Effector memory CD4-positive, alpha-beta T cell (primary cell): ENCODE data around the gene DNAH17.
"Not testable (repeated sequence)": the region's sequence is repeated elsewhere in the genome, so short reads cannot be mapped to it uniquely, and the experiment has no call there.

Experiments used
- DNase-seq, 3 donors: peaks; one replicate each; pipeline ENCODE4 v3.0.0-alpha.2; 2020
- H3K27ac ChIP-seq: 2 replicates; pipeline ENCODE4 v1.7.0; 2013; ENCODE audit warnings: mild to moderate bottlenecking, low read length, moderate library complexity; ENCODE audit not compliant: insufficient read depth, poor library complexity, severe bottlenecking
- H3K27me3 ChIP-seq: replicated peaks from 2 replicates; pipeline ENCODE4 v1.7.0; 2013; ENCODE audit warnings: mild to moderate bottlenecking, low read length; ENCODE audit not compliant: insufficient read depth, control insufficient read depth, poor library complexity, severe bottlenecking
- H3K36me3 ChIP-seq: 2 replicates; pipeline ENCODE4 v1.7.0; 2013; ENCODE audit warnings: mild to moderate bottlenecking, low read length, moderate library complexity; ENCODE audit not compliant: control insufficient read depth, insufficient read depth
- H3K4me1 ChIP-seq: 2 replicates; pipeline ENCODE4 v1.7.0; 2013; ENCODE audit warnings: low read length, mild to moderate bottlenecking; ENCODE audit not compliant: control insufficient read depth, insufficient read depth, poor library complexity, severe bottlenecking
- H3K4me3 ChIP-seq: 2 replicates; pipeline ENCODE4 v1.7.0; 2013; ENCODE audit warnings: low read length, low read depth, mild to moderate bottlenecking; ENCODE audit not compliant: insufficient read depth, poor library complexity, severe bottlenecking
- H3K9me3 ChIP-seq: 2 replicates; pipeline ENCODE4 v1.7.0; 2013; ENCODE audit warnings: mild to moderate bottlenecking, low read length, moderate library complexity; ENCODE audit not compliant: control insufficient read depth

DNAH17 gene

DNA sequence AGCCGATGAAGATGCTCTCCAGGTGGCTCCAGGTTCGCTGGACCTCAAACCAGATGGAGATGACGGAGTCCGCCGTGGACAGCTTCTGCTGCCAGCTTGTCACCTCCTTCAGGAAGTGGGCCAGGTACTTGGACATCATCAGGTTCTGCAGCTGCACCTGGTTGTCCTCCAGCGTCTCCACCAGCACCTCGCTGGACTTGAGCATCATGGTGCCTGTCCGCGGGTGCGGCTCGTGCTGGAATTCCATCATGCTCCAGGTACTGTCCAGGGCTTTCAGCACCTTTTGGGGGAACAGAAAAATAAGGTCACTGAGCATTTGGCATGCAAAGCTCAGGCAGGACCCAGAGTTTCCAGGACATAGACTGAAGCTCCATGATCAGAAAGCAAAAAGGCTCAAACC, 69.7 kb downstream of the DNAH17 start:
- Histone ChIP-seq H3K36me3 (no peaks in the 10 kb centered on the region), H3K27me3 (no peaks in the 10 kb centered on the region), H3K27ac (no peak overlapping the region), H3K4me3 (no peak overlapping the region), H3K4me1 (no peaks in the 10 kb centered on the region), H3K9me3 (no peaks in the 10 kb centered on the region)
- no peak for DNase-seq

DNA sequence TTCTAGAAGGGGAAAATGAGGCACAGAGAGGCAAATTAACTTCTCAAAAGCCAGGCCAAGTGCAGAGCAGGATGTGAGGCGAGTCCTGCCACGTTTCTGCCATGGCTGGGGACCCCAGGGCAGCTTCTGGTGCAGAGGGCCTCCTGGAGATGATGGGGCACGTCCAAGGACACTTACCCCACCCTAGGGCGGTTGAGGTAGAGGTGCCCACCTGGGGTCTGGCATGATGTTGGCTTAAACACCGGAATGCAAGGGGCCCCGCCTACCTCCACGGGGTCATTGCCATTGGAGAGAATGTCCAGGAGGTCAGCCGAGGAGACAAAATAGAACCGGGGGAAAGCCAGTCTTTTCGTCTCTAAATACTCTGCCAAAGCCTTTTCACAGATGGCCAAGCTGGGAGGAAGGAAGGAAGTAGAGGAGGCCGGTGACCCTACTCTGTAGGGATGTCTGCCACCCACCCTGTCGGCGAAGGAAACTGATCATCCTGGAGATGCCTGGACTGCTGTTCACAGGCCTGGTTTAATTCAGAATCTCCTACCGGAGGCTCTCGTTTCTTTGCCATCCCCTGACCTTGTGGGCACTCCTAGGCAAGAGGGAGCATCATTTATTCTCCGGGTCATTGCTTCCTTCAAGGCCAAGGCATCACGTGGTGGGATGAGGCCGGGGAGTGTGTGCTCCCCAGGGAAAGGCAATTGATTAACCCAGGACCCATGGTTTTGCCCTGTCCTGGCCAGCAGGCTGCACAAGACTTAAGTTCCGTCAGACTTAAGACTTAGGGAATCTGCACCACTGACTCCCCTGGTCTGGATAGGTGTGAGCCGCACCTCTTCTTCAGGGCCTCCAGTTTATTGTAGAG, 70.5 kb downstream of the DNAH17 start:
- H3K27me3 ChIP-seq = no peaks in the 10 kb centered on the region
- H3K4me3 ChIP-seq = no peak overlapping the region
- H3K4me1 ChIP-seq = no peaks in the 10 kb centered on the region
- no peak overlapping the region for H3K27ac ChIP-seq
- DNase-seq = no peak
- H3K36me3 ChIP-seq = no peaks in the 10 kb centered on the region
- no peaks in the 10 kb centered on the region for H3K9me3 ChIP-seq

DNA sequence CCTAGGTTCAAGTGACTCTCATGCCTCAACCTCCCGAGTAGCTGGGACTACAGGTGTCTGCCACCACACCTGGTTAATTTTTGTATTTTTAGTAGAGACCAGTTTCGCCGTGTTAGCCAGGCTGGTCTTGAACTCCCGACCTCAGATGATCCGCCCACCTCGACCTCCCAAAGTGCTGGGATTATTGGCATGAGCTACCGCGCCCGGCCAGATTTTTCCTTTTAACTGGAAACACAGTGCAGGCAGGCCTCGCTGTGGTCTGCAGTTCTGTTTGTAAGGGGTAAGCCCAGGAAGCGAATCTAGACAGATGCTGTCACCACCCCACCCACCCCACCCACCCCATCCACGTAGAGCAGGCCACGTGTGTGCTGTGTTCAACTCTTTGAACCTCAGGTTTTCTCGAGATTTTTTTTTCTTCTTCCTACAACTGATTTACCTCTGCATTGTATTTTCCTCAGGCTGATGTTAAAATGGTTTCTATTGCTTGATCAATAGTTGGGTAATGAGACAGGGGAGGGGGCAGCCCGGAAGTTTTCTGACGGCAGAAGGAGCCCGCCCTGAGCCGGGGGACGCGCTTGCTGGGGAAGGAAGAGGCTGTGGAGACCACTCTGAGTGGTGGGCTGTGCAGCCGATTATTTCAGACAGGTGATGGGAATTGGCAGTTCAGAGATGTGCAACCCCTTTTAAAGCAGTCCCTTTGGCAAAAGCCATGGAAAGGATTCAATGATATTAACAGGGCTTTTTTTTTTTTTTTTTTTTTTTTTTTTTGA, 72.9 kb downstream of the DNAH17 start:
- DNase-seq = no peak
- no peaks in the 10 kb centered on the region for H3K36me3 ChIP-seq
- H3K27ac ChIP-seq = no peak overlapping the region
- H3K27me3 ChIP-seq = no peaks in the 10 kb centered on the region
- no peaks in the 10 kb centered on the region for H3K4me1 ChIP-seq
- no peak overlapping the region for H3K4me3 ChIP-seq
- no peaks in the 10 kb centered on the region for H3K9me3 ChIP-seq

DNA sequence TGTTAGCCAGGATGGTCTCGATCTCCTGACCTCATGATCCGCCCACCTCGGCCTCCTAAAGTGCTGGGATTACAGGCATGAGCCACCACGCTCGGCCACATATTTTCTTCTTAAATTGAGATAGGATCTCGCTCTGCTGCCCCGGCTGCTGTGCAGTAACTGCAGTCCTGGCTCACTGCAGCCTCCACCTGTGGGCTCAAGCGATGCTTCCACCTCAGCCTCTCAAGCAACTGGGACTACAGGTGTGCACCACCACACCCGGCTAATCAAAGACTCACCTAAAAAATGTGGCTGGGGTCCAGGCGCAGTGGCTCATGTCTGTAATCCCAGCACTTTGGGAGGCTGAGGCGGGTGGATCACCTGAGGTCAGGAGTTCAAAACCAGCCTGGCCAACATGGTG, 73.8 kb downstream of the DNAH17 start:
- H3K27me3 ChIP-seq, H3K4me1 ChIP-seq, H3K4me3 ChIP-seq, H3K9me3 ChIP-seq, H3K27ac ChIP-seq, DNase-seq, H3K36me3 ChIP-seq: not testable (repeated sequence)

DNA sequence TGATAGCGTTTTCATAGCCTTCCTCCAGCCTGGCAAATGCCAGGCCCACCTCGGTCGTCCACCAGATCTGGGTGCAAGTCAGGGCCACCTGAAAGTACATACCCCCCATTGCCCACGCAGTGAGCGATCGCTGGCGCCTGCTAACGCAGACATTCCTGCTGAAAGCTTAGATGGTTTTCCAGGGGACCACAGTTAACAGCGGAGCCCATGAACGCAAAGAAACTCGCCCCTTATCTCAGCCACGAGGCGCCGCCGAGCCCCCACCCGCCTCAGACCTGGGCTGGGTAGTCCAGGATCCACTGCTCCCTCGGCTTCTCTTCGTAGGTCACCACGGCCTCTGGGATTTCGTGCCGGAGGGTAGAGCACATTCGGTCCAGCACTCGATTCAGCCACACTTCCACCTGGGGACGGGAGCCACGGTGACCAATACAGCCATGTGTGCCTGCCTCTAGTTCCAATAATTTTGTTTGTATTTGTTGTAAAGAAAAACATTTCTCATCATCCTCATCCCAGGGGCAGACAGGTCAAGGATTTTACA, 74.5 kb downstream of the DNAH17 start:
- no peak overlapping the region for H3K27ac ChIP-seq
- DNase-seq = no peak
- H3K4me1 ChIP-seq = no peaks in the 10 kb centered on the region
- H3K27me3 ChIP-seq = no peaks in the 10 kb centered on the region
- H3K36me3 ChIP-seq = no peaks in the 10 kb centered on the region
- no peaks in the 10 kb centered on the region for H3K9me3 ChIP-seq
- H3K4me3 ChIP-seq = no peak overlapping the region

DNA sequence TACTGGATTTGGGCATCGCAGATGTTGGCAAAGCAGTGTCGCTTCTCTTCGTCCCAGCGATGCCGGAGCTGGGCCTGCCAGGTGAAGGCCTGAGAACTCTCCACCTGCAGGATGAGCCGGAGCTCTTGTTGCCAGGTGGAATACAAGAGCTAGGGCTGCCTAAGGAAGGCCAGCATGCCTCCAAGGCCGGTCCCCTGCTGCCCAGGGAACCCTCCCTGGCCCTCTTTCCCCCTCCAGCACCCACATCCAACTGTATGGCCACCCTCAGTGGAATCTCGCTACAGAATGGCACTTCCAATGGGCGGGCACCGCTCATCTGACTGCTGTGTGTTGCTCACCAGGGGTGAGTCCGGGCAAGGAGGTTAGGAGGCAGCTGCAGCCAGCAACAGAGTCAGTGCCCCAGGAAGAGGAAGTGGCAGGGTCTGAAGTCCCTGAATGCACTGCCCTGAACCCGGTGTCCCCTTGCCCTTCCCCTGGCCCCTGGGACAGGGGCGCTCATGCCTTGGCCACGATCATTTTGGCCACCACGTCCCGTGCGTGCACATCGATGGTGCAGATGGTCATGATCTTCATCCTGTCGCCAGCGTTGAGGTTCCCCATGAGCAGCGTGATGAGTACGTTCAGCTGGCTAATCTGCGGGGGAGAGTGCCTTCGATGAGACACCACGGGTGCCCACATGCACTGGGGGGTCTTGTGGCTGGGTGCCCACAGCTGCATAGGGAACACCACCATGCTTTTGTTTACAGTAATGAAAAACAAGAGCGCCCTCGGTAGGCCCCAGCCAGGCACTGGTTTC, 75.8 kb downstream of the DNAH17 start:
- Histone ChIP-seq H3K36me3 (no peaks in the 10 kb centered on the region), H3K27me3 (no peaks in the 10 kb centered on the region), H3K4me3 (no peak overlapping the region), H3K9me3 (no peaks in the 10 kb centered on the region), H3K27ac (no peak overlapping the region), H3K4me1 (no peaks in the 10 kb centered on the region)
- DNase-seq = no peak

DNA sequence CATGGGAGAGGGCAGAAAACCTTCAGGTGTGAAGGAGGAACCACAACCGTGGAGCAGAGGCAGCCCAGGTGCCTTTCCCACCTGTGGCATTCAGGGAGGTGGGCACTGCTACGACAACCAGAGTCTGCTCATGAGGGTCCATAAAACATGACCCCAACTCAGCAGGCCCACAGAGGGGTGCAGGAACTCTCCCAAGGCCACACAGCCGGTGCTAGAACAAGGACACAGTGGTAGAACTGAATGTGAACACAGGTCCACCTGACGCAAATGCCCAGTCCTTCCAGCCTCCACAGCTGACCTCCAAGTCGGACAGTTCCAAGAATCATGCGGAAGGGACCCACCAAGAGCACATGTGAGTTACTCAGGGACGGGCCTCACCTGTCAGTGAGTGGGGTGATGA, 76.4 kb downstream of the DNAH17 start:
- Histone ChIP-seq H3K4me1 (no peaks in the 10 kb centered on the region), H3K27ac (no peak overlapping the region), H3K9me3 (no peaks in the 10 kb centered on the region), H3K27me3 (no peaks in the 10 kb centered on the region), H3K4me3 (no peak overlapping the region), H3K36me3 (no peaks in the 10 kb centered on the region)
- DNase-seq = no peak

DNA sequence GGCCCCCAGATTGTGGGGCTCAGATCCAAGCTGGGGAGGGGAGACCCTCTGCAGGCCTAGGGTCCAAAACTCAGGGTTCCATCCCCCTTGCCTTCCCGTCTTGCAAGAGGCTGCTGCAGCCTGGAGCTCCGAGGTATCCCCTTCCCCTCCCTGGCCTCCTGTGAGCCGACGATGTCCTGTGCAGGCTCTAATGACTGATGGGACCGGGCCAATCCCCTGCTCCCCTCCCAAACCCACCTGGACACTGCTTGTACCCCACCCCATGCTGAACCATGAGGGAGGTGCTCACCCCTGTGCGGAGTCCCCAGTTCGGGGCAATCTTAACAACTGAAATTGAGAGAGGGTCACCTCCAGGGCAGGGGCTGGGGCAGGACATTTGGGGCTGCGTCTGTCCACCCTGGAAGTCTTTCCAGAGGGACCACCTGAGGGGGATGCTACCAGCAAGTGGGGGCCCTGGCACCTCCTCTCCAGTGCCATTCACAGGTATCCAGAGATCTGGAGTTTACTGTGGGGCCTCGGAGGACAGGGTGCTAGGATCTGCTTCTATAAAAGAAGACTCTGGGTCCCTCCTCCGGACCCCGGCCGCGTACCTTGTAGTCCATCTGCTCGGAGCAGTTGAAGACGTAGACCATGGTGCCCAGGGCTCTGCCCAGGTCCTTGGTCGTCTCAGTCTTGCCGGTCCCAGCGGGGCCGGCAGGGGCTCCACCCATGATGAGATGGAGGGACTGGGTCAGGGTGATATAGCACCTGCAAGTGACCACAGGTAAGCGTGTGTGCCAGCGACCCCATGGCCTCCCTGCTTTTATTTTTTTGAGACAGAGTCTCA, 77.3 kb downstream of the DNAH17 start:
- no peak for DNase-seq
- no peak overlapping the region for H3K27ac ChIP-seq
- H3K9me3 ChIP-seq = no peaks in the 10 kb centered on the region
- H3K4me3 ChIP-seq = no peak overlapping the region
- H3K27me3 ChIP-seq = no peaks in the 10 kb centered on the region
- H3K36me3 ChIP-seq = no peaks in the 10 kb centered on the region
- H3K4me1 ChIP-seq = no peaks in the 10 kb centered on the region

DNA sequence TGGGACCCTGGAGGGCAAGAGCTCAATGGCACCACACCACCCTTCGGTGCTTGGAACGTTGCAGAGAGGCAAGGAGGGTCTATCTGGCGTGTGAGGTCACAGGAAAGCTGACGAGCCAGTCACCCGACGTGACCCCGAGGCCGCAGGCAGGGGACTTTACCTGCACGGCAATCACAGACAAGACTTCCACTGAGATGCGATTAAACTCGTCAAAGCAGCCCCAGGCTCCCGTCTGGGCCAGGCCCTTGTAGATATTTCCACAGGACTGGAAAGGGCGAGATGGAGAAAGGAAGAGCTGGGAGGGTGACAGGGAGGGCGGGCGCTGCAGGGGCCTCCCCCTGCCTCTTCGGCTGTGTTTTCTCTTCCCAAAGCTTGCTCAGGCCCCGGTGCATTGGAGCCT, 78.3 kb downstream of the DNAH17 start:
- no peaks in the 10 kb centered on the region for H3K9me3 ChIP-seq
- no peak overlapping the region for H3K4me3 ChIP-seq
- H3K27ac ChIP-seq = no peak overlapping the region
- no peaks in the 10 kb centered on the region for H3K27me3 ChIP-seq
- H3K4me1 ChIP-seq = no peaks in the 10 kb centered on the region
- H3K36me3 ChIP-seq = no peaks in the 10 kb centered on the region
- DNase-seq = no peak
